Kidney glomerular epithelial cell (primary cell): ENCODE measurements around the gene BRF1.

ENCODE experiments used
- DNase-seq: peaks from one replicate; lab custom pipeline; 2025; lab: John Stamatoyannopoulos, UW

BRF1 gene

DNA sequence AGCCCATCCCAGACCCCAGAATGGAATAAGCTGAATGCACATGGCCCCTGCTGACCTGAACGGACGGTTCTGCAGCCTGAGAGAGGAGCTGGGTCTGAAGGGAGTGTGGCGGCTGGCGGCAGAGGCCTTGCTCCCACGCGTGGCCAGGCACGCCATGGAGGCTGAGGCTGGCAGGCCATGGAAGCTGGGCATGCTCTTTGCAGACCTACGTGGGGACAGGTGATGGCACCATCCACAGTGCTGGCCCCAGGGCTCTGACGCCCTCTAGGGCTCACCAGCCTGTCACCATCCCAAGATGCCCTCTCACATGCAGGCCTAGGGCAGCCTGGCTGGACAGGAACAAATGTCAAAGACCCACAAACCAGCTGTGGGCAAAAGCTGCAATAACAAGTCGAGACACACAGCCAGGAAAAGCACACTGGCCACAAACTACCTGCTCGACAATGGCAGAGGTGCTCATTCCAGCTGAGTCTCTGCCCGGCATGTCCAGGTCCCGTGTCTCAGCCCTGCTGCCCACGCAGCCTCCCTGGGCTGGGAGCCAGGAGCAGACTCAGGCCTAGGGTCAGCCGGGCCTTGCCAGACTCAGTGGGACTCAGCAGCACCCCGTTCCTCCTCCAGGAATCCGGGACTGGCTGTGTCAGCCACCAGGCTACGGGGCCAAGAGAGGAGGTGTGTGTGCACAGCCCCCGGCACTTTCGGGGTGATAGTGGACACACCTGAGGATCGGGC is 32.8 kb downstream of the BRF1 start:
- DNase-seq: no peak

DNA sequence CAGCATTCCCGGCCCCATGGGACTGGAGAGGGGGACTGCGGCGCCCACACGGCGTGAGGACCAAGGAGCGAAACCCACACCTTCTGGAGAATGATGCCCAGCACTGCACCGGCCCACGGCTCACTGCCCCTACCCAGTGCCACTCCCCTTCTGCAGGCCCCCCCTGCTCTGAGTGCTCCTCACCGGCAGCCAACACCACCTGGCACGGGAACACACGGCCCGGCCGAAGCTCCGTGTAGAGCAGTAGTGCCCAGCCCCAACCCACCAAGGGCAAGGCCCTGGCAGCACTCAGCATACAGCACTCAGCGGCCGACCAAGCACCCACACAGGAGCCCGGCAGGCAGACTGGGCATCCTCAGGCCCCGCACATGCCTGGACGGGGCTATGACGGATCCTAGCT is 39.0 kb downstream of the BRF1 start:
- no peak for DNase-seq

DNA sequence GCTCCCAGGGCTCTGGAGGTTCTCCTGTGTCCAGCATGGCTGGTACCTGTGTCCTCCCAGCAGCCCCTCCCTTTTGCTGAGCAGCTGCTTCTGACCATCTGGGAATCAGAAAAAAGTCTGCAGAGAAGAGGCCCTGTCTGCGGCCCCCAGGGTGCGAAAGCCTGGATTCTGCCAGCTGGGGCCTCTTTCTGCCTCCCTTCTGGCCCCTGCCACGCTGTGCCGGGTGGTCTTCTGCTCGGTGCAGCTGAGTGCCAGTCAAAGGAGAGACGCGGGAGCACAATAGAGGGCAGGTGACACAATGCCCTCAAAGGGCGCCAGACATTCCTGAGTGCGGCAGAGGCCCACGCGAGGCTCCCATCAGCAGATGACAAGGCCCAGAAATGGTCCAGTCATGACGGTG is 39.8 kb downstream of the BRF1 start:
- DNase-seq: no peak

DNA sequence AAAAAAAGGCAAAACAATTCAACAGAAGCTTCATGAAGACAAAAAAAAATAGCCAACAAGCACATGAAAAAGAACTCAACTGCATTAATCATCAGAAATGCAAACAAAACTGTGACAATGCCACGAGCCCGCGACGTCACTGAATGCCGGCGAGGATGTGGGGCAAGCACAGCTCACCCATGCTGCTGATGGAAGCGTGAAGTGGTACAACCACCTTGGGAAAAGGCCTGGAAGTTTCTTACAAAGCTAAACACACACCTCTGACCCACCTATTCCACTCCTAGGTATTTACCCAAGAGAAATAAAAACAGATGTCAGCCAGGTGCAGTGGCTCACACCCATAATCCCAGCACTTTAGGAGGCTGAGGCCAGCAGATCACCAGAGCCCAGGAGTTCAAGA is 42.0 kb downstream of the BRF1 start:
- no peak for DNase-seq

GRCh38 chr14:105257464-105257863 is 43.3 kb downstream of the BRF1 start:
- no peak for DNase-seq

GRCh38 chr14:105256292-105256960 is 44.4 kb downstream of the BRF1 start:
- DNase-seq: no peak

GRCh38 chr14:105255021-105255507 is 45.7 kb downstream of the BRF1 start:
- no peak for DNase-seq

- DNase-seq: no peak
These were observed 47.5 kb downstream of the BRF1 start for GRCh38 chr14:105253329-105253682.

DNA sequence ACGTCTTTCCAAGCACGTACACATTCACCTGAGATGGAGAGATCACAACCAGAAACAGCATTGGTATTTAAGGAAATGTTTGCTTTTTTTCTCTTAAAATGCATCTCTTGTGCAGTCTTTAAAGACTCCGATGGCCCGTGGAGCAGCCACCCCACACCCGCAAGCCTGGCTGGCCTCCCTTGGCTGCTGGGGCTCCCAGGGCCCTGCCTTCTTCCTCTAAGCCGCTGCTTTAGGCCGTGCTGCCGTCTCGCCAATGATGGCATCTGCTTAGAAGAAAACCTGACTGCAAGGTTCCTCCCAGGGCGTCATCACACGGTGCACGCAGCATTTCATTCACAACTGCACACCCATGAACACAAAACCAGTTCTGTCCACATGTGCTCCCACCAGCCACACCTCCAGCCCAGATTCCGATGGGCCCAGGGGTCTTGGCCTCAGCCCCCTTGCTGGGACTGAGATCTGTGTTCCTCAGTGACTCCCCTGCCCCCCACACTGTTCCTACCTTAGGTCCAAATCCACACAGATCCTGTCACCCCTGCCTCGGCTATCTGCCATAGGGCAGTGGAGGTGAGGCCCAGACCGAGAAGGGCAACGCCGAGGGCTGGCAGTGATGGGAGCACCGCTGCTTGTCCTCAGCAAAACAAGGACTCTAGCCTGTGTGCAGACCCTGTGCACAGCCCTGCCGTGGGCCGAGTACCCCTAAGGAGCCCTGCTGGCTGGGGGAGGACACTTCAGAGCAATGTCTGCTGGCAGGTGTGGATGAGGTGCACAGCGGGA is 48.1 kb downstream of the BRF1 start:
- no peak for DNase-seq

DNA sequence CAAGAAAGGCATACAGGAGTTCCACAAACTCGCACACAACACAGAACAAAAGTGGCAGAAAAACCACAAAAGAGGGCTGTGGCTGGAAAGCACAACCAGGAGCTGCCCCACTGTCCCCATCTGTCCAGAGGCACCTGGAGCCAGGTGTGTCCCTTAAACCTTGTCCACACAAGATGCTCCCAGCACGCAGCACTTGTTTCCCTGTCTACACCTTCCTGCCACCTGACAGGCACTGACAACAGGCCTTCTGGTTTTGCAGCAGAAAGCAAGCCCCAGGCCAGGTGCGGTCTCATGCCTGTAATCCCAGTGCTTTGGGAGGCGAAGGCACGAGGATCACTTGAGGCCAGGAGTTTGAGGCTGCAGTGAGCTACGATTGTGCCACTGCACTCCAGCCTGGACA is 48.9 kb downstream of the BRF1 start:
- no peak for DNase-seq

DNA sequence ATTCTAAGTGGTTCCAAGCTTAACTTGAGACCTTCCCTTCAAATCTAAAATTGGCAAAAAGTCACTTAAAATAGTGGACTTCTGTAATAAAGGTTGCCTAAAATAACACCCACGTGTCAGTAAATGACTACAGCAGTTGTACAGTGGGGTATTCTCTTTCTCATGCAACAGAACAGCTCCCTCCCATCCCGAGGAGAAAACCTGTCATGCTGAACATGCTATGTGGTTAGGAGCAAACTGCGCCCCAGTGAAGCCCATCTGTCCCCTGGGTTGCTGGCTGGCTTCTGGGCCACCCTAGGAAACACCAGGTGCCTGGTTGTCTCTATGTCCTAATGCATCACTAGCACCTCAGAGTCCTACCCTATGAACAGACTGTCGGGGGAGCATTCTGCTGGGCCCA is 49.8 kb downstream of the BRF1 start:
- DNase-seq: no peak

GRCh38 chr14:105250008-105250366 is 50.8 kb downstream of the BRF1 start:
- DNase-seq: no peak

GRCh38 chr14:105249182-105250007 is 51.4 kb downstream of the BRF1 start:
- DNase-seq: no peak

- DNase-seq: peak; percentile 59
These were observed 52.2 kb downstream of the BRF1 start, which contains the start of gene BTBD6 for GRCh38 chr14:105248368-105249181. BTBD6 (plus strand) TSS chr14:105248533; CDS start chr14:105248712, 179 bp downstream.

GRCh38 chr14:105247715-105248367 is 53.0 kb downstream of the BRF1 start:
- no peak for DNase-seq

DNA sequence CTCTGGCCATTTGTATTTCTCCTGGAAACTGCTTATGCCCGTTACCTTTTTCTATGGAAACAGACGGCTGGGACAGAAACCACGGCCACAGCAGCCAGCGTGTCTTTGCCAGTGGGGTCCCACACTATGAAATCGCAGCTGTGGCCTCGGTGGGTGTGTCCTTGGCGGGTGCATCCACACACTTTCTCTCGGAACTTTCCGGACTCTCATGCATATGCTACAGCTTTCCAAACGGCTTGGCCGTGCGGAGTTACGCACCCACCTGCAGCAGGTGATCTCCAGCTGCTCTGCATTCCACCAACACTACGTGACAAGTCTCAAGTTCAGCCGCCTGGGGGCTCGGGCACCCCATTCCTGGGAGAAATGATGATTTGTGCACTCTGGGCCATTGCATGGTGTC is 53.8 kb downstream of the BRF1 start:
- no peak for DNase-seq

DNA sequence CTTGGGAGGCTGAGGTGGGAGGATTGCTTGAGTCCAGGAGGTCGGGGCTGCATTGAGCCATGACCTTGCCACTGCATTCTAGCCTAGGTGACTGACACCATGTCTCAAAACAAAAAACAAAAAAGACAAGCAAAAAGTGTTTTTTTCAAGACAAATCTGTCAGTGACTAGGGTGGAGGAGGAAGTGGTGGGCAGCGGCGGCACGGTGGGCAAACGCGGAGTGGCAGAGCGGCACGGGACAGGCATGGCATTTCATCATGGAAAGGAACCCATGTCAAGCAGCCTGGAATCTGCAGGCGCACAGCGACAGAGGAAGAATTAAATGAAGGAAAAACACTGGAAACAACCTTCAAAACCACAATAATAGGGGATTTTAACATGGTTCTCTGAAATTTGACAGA is 56.5 kb downstream of the BRF1 start:
- no peak for DNase-seq

DNA sequence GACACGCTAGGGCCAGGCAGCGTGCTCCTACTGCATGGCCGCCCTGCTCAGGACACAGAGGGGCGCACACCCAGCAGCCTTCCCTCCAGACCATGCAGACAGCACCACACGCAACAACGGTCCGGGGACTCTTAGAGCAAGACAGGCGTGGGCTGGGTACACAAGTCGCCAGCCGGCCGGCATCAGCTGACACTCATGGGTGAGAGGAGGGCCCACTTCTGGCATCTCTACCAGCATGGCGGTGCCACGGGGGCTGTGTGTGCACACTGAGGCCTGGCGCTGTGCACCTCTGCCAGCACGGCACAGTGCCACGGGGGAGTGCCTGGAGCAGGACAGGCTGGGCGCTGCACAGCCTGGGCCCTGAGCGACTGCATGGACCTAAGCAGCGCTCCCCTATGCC is 59.2 kb downstream of the BRF1 start:
- DNase-seq: no peak

GRCh38 chr14:105240811-105241576 is 59.8 kb downstream of the BRF1 start:
- no peak for DNase-seq

GRCh38 chr14:105229099-105229655 is 71.6 kb downstream of the BRF1 start:
- no peak for DNase-seq
